OCI-LY3 (cell line): ENCODE measurements around the gene GAB2.

Experiments
- CTCF ChIP-seq: fragments of 200-600, 300-600 bp; sonication (generic); IDR thresholded peaks from 2 replicates; pipeline ENCODE4 v1.5.1; 2014; ENCODE audit warnings: antibody characterized with exemption, low read length, low read depth
- EZH2phosphoT487 ChIP-seq: fragments of 200-600 bp; shearing (Covaris generic); IDR thresholded peaks from 2 replicates; pipeline ENCODE4 v1.6.1; 2018; ENCODE audit warnings: antibody characterized with exemption, mixed run types, low read depth

GRCh38 chr11:78337554-78337924, 80.1 kb downstream of the GAB2 start:
- no peak for TF ChIP-seq CTCF
- TF ChIP-seq EZH2phosphoT487: no peak
